ENCODE data around the gene NELFCD. TPM values are rescaled to one million over a fixed set of nuclear protein-coding genes. Genes with fewer than 3 reads are reported as not detected.

Gene NELFCD
- total and polyA plus RNA-seq, 2 experiments from 2014 or later, result 36.3 to 57.4 TPM

GRCh38 chr20:58986286-58986967 lies 5.4 kb downstream of the NELFCD start:
- peaks cover 35% of the 10 kb centered on the region; the same call in 1 of the 2 replicates for H3K36me3 ChIP-seq (ENCODE audit: low read depth)
- no peak overlapping the region for H3K9ac ChIP-seq
- in situ Hi-C loops (cut with MboI), result no loop called here
- H4K20me1 ChIP-seq (ENCODE audit: insufficient read depth), result no peaks in the 10 kb centered on the region; the same call in 1 of the 2 replicates
- H3K4me2 ChIP-seq (ENCODE audit: unreplicated experiment), result no peak overlapping the region
- no peaks in the 10 kb centered on the region for H3K9me3 ChIP-seq (ENCODE audit: low read depth)
- H3F3A ChIP-seq (ENCODE audit: insufficient read depth), result peaks cover 12% of the 10 kb centered on the region
- peaks cover 6% of the 10 kb centered on the region for H3K4me1 ChIP-seq (ENCODE audit: insufficient read depth)
- H3K9me2 ChIP-seq (ENCODE audit: insufficient read depth), result no peaks in the 10 kb centered on the region
- TF ChIP-seq EZH2phosphoT487 (IDR thresholded peaks at IDR 0.05; ENCODE audit: insufficient read depth, low read depth) (no peak), EZH2 (IDR thresholded peaks at IDR 0.05; ENCODE audit: insufficient read depth, poor library complexity, severe bottlenecking) (no peak)
- DNase-seq, result no peak
- H3K27ac ChIP-seq, result no peak overlapping the region
- H3K4me3 ChIP-seq, result no peak overlapping the region
- WGBS, 2 experiments (ENCODE audit: low coverage in 1 of 2, low lambda C conversion rate in 2 of 2, missing lambda C conversion rate in 2 of 2), result 76 to 79% methylated on average over 9 of the region's 9 CpGs
- H2AFZ ChIP-seq, result no peak overlapping the region
- no peaks in the 10 kb centered on the region for H3K27me3 ChIP-seq (replicated peaks; ENCODE audit: insufficient read depth)
- peaks cover 66% of the 10 kb centered on the region for H3K79me2 ChIP-seq (ENCODE audit: insufficient read depth)

GRCh38 chr20:58986968-58987517 lies 6.0 kb downstream of the NELFCD start:
- H3K27ac ChIP-seq, result no peak overlapping the region
- no peaks in the 10 kb centered on the region for H3K27me3 ChIP-seq (replicated peaks; ENCODE audit: insufficient read depth)
- TF ChIP-seq EZH2 (IDR thresholded peaks at IDR 0.05; ENCODE audit: insufficient read depth, poor library complexity, severe bottlenecking) (no peak), EZH2phosphoT487 (IDR thresholded peaks at IDR 0.05; ENCODE audit: insufficient read depth, low read depth) (no peak)
- H3F3A ChIP-seq (ENCODE audit: insufficient read depth), result peaks cover 18% of the 10 kb centered on the region
- H3K9me3 ChIP-seq (ENCODE audit: low read depth), result no peaks in the 10 kb centered on the region
- H3K4me3 ChIP-seq, result no peak overlapping the region
- H3K9ac ChIP-seq, result no peak overlapping the region
- H3K4me2 ChIP-seq (ENCODE audit: unreplicated experiment), result no peak overlapping the region
- H3K79me2 ChIP-seq (ENCODE audit: insufficient read depth), result peaks cover 60% of the 10 kb centered on the region
- H3K36me3 ChIP-seq (ENCODE audit: low read depth), result peaks cover 41% of the 10 kb centered on the region; the same call in 1 of the 2 replicates
- no peaks in the 10 kb centered on the region for H3K9me2 ChIP-seq (ENCODE audit: insufficient read depth)
- WGBS, 2 experiments (ENCODE audit: low coverage in 1 of 2, low lambda C conversion rate in 2 of 2, missing lambda C conversion rate in 2 of 2), result 89 to 93% methylated on average over 8 of the region's 8 CpGs
- DNase-seq, result no peak
- peaks cover 6% of the 10 kb centered on the region for H3K4me1 ChIP-seq (ENCODE audit: insufficient read depth)
- H2AFZ ChIP-seq, result no peak overlapping the region
- H4K20me1 ChIP-seq (ENCODE audit: insufficient read depth), result no peaks in the 10 kb centered on the region; the same call in 1 of the 2 replicates
- in situ Hi-C loops (cut with MboI), result no loop called here

- H3K79me2 ChIP-seq (ENCODE audit: insufficient read depth), result peaks cover 51% of the 10 kb centered on the region
- H3K27ac ChIP-seq, result no peak overlapping the region
- no peak overlapping the region for H3K9ac ChIP-seq
- H3K36me3 ChIP-seq (ENCODE audit: low read depth), result peaks cover 48% of the 10 kb centered on the region; the same call in 1 of the 2 replicates
- no peaks in the 10 kb centered on the region for H3K27me3 ChIP-seq (replicated peaks; ENCODE audit: insufficient read depth)
- H3K4me3 ChIP-seq, result no peak overlapping the region
- in situ Hi-C loops (cut with MboI), result no loop called here
- H4K20me1 ChIP-seq (ENCODE audit: insufficient read depth), result no peaks in the 10 kb centered on the region; the same call in 1 of the 2 replicates
- H2AFZ ChIP-seq, result no peak overlapping the region
- no peaks in the 10 kb centered on the region for H3K9me2 ChIP-seq (ENCODE audit: insufficient read depth)
- no peaks in the 10 kb centered on the region for H3K9me3 ChIP-seq (ENCODE audit: low read depth)
- no peak overlapping the region for H3K4me2 ChIP-seq (ENCODE audit: unreplicated experiment)
- peaks cover 21% of the 10 kb centered on the region for H3F3A ChIP-seq (ENCODE audit: insufficient read depth)
- no peak for TF ChIP-seq EZH2phosphoT487 (IDR thresholded peaks at IDR 0.05; ENCODE audit: insufficient read depth, low read depth)
- no peak for TF ChIP-seq EZH2 (IDR thresholded peaks at IDR 0.05; ENCODE audit: insufficient read depth, poor library complexity, severe bottlenecking)
- no peak for DNase-seq
- H3K4me1 ChIP-seq (ENCODE audit: insufficient read depth), result no peaks in the 10 kb centered on the region; the same call in none of the 2 replicates
- WGBS, 2 experiments (ENCODE audit: low coverage in 1 of 2, low lambda C conversion rate in 2 of 2, missing lambda C conversion rate in 2 of 2), result 81 to 83% methylated on average over 9 of the region's 9 CpGs
These were observed 6.9 kb downstream of the NELFCD start for GRCh38 chr20:58987790-58988564.

GRCh38 chr20:58988565-58988882 lies 7.5 kb downstream of the NELFCD start:
- Histone ChIP-seq H3K36me3 (ENCODE audit: low read depth) (peaks cover 48% of the 10 kb centered on the region; the same call in 1 of the 2 replicates), H3K79me2 (ENCODE audit: insufficient read depth) (peaks cover 45% of the 10 kb centered on the region)
- in situ Hi-C loops (cut with MboI), result no loop called here

More at GRCh38 chr20:58988565-58988882, 7.5 kb downstream of the NELFCD start:
- H3F3A ChIP-seq (ENCODE audit: insufficient read depth), result peaks cover 21% of the 10 kb centered on the region
- no peak for DNase-seq
- no peak overlapping the region for H2AFZ ChIP-seq
- H3K9me3 ChIP-seq (ENCODE audit: low read depth), result no peaks in the 10 kb centered on the region
- H3K4me1 ChIP-seq (ENCODE audit: insufficient read depth), result no peaks in the 10 kb centered on the region; the same call in none of the 2 replicates
- TF ChIP-seq EZH2 (IDR thresholded peaks at IDR 0.05; ENCODE audit: insufficient read depth, poor library complexity, severe bottlenecking) (no peak), EZH2phosphoT487 (IDR thresholded peaks at IDR 0.05; ENCODE audit: insufficient read depth, low read depth) (no peak)
- 97 to 98% methylated on average over 6 of the region's 6 CpGs for WGBS, 2 experiments (ENCODE audit: low coverage in 1 of 2, low lambda C conversion rate in 2 of 2, missing lambda C conversion rate in 2 of 2)
- no peaks in the 10 kb centered on the region; the same call in 1 of the 2 replicates for H4K20me1 ChIP-seq (ENCODE audit: insufficient read depth)
- no peaks in the 10 kb centered on the region for H3K9me2 ChIP-seq (ENCODE audit: insufficient read depth)
- no peak overlapping the region for H3K4me3 ChIP-seq
- no peaks in the 10 kb centered on the region for H3K27me3 ChIP-seq (replicated peaks; ENCODE audit: insufficient read depth)
- H3K9ac ChIP-seq, result no peak overlapping the region
- no peak overlapping the region for H3K27ac ChIP-seq
- H3K4me2 ChIP-seq (ENCODE audit: unreplicated experiment), result no peak overlapping the region

All from GM23248 (cell line).